ENCODE data around the gene UQCRHL.

UQCRHL gene

DNA sequence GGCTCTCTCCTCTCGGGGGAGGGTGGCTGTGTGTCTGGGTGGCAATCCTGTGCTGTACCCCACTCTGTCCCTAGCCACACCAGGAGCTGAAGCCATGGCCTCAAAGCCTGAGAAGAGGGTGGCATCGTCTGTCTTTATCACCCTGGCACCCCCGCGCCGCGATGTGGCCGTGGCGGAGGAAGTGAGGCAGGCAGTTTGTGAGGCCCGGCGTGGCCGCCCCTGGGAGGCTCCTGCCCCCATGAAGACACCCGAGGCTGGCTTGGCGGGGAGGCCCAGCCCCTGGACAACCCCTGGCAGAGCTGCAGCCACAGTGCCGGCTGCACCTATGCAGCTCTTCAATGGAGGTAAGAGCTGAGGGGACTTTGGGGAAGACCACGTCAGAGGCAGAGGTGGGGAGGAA is 42.6 kb downstream of the UQCRHL start:
- H3K4me3 ChIP-seq (ENCODE audit: low read depth, low read length): no peak overlapping the region
- TF ChIP-seq, protein P1, sequence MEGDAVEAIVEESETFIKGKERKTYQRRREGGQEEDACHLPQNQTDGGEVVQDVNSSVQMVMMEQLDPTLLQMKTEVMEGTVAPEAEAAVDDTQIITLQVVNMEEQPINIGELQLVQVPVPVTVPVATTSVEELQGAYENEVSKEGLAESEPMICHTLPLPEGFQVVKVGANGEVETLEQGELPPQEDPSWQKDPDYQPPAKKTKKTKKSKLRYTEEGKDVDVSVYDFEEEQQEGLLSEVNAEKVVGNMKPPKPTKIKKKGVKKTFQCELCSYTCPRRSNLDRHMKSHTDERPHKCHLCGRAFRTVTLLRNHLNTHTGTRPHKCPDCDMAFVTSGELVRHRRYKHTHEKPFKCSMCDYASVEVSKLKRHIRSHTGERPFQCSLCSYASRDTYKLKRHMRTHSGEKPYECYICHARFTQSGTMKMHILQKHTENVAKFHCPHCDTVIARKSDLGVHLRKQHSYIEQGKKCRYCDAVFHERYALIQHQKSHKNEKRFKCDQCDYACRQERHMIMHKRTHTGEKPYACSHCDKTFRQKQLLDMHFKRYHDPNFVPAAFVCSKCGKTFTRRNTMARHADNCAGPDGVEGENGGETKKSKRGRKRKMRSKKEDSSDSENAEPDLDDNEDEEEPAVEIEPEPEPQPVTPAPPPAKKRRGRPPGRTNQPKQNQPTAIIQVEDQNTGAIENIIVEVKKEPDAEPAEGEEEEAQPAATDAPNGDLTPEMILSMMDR (IDR thresholded peaks at IDR 0.05; ENCODE audit: low read depth, low read length): no peak
- in situ Hi-C loops (cut with HindIII; ENCODE audit: low sequenced_read_pairs): no loop called here
- DNase-seq (ENCODE audit: low read depth, low spot score): no peak

DNA sequence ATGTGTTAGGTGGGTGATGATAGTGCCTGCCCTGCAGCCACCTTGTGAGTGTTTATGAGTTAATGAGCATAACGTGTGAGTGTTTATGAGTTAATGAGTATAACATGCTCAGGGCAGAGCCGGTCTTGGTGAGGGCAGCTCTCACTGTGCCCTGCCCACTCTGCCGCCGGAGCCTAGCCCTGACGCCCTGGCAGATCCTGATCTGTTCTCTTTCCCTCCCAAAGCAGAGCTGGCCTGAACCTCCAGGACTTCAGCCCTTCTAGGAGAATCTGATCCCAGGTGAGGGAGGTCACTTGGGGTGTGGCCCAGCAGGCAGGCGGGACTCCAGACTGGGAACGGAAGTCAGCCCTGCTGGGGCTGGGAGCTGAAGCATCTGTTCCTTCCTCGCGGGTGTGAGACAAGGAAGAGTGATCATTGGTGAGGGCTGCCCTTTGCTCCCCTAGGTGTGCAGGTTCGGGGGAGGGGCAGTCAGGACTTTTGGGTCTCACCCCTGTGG is 43.1 kb downstream of the UQCRHL start:
- DNase-seq (ENCODE audit: low read depth, low spot score): no peak
- TF ChIP-seq, protein P1 (IDR thresholded peaks at IDR 0.05; ENCODE audit: low read depth, low read length): no peak
- in situ Hi-C loops (cut with HindIII; ENCODE audit: low sequenced_read_pairs): no loop called here
- H3K4me3 ChIP-seq (ENCODE audit: low read depth, low read length): no peak overlapping the region

DNA sequence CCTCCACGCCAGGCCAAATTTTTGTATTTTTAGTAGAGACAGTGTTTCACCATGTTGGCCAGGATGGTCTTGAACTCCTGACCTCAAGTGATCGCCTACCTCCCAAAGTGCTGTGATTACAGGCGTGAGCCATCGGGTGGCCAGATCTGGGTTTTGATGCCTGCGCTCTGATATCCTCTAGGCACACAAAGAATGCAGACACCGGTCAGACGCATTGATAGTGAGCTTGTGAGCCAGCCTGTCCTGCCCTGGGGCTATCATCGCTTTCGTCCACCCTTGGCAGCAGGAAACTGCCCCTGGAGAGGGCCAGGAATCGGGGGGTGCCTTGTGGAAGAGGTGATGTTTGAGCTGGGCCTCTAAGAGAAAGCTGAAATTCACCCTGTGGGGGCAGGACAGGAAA is 44.9 kb downstream of the UQCRHL start:
- in situ Hi-C loops (cut with HindIII; ENCODE audit: low sequenced_read_pairs): no loop called here
- no peak overlapping the region for H3K4me3 ChIP-seq (ENCODE audit: low read depth, low read length)
- no peak for DNase-seq (ENCODE audit: low read depth, low spot score)
- TF ChIP-seq, protein P1 (IDR thresholded peaks at IDR 0.05; ENCODE audit: low read depth, low read length): no peak

DNA sequence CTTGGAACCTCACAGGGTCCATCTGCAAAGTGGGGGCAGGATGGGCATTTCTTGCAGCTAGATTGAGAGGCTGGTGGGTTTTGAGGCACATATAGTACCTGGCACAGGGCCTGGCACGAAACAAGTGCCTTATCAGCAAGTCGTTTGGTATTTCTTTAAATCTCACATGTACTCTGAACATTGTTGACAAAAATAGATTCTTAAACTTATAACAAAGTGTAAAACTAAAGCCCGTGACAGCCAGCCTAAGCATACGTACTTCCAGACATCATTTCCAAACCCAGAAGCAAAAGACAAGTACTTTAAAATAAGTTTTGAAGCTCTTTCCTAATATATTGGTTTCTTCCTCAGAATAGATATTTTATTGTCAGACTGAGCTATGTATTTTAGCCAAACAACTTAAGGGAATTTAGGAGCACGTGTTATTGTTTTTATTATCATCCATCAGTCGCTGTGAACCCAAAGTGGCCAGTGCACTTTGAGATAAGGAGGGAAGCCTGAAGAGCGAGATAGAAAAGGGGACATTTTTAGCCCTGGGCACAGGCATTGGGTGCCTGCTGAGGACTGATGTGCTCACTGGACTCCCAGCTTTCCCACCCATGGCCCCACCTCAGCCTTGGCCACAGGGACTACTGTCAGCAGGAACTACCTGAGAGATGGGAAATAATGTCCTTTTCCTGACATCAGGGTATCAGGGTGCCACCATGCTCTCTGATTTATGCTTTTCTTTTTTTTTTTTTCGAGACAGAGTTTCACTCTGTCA is 45.9 kb downstream of the UQCRHL start:
- no peak for DNase-seq (ENCODE audit: low read depth, low spot score)
- peak overlapping the region; percentile 79 for H3K4me3 ChIP-seq (ENCODE audit: low read depth, low read length)
- TF ChIP-seq, protein P1 (IDR thresholded peaks at IDR 0.05; ENCODE audit: low read depth, low read length): no peak
- in situ Hi-C loops (cut with HindIII; ENCODE audit: low sequenced_read_pairs): no loop called here

DNA sequence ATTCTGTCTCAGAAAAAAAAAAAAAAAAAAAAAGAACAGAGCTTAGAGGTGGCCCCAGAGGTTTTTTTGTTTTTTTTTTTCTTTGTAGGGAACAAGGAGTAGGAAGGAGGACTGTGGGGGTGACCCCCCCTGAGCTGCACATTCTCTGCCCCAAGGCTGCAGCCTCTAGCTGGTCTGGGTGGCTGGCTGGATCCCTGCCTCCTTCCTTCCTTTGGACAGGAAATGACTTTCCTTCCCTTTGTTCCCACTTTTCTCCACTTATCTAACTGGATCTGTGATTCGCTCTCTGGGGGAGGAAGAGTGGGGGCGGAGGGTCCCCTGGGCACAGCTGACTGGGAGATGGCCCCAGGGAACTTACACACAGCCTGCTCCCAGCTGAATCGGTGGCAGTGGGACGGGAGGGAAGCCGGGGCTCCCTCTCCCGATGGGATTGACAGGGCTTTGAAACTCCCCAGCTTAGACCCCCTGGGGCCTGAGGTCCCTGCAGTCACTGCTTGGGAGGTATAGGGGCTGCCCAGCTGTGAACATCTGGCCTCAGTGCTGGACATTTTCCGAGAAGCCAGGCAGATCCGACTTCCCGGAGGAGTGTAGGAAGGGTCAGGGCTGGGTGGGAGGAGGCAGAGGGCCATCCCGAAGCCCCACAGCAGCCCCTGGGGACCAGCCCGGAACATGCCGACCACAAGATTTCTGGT is 46.8 kb downstream of the UQCRHL start:
- peak overlapping the region; percentile 79 for H3K4me3 ChIP-seq (ENCODE audit: low read depth, low read length)
- in situ Hi-C loops (cut with HindIII; ENCODE audit: low sequenced_read_pairs): no loop called here
- DNase-seq (ENCODE audit: low read depth, low spot score): peak; percentile 73
- TF ChIP-seq, protein P1 (IDR thresholded peaks at IDR 0.05; ENCODE audit: low read depth, low read length): no peak

DNA sequence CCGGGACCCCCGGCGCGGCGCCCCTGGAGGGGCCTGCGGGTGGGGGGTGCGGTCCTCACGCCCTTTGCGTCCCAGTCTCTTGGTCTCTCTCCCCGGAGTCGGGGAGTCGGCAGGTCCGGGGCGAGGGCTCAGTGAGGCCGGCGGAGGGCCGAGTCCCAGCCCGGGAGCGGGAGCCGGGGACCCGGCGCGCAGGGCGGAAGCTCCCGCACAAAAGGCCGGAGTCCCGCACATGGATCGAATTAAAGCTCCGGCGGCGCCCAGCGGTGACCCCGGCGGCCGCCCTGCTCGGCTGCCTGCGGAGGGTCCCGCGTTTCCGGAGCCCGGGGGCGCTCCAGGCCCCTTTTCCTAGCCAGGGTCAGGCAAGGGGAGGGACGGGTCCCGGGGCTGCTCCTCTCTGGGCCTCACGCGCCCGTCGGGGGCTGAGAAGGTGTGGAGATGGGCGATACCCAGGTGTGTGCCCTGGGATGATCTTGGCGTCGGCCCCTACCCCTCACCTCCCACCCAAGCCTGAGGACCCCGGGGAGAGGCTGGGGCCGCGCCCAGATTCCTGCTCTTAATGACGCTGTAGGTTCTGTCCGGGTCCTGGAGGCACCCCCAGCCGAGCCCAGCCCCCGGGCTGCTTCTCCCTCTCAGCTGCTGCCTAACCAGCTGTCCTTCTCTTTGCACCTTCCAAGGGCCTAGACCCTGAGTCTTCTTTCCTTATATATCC is 48.3 kb downstream of the UQCRHL start:
- DNase-seq (ENCODE audit: low read depth, low spot score): no peak
- in situ Hi-C loops (cut with HindIII; ENCODE audit: low sequenced_read_pairs): no loop called here
- TF ChIP-seq, protein P1 (IDR thresholded peaks at IDR 0.05; ENCODE audit: low read depth, low read length): no peak
- peak overlapping the region; percentile 79 for H3K4me3 ChIP-seq (ENCODE audit: low read depth, low read length)

All from astrocyte of the spinal cord (primary cell).